Smooth muscle cell (in vitro differentiated cells): ENCODE results near the gene CCL26. TPM values are rescaled to one million over a fixed set of nuclear protein-coding genes. Genes with fewer than 3 reads are reported as not detected.
"Not testable (repeated sequence)": the region's sequence is repeated elsewhere in the genome, so short reads cannot be mapped to it uniquely, and the experiment has no call there.

Experiments
- DNase-seq: peaks from one replicate; lab custom pipeline; 2025; ENCODE audit not compliant: unreplicated experiment; lab: John Stamatoyannopoulos, UW
- H2AFZ ChIP-seq: fragments of 200-600 bp; sonication (generic); 2 replicates; pipeline ENCODE4 v1.6.0; 2016; ENCODE audit warnings: antibody characterized with exemption, low read depth, mild to moderate bottlenecking
- H3F3A ChIP-seq: fragments of 200-600 bp; sonication (generic); 2 replicates; pipeline ENCODE4 v1.6.0; 2017; ENCODE audit warnings: antibody characterized with exemption, low read depth
- H3K27ac ChIP-seq: fragments of 200-600 bp; sonication (generic); 2 replicates; pipeline ENCODE4 v1.5.1; 2016; ENCODE audit warnings: low read depth, mild to moderate bottlenecking
- H3K27me3 ChIP-seq: fragments of 200-600 bp; sonication (generic); 2 replicates; pipeline ENCODE4 v1.6.1; 2016; ENCODE audit warnings: low read depth, mild to moderate bottlenecking
- H3K36me3 ChIP-seq: fragments of 200-600 bp; sonication (generic); 2 replicates; pipeline ENCODE4 v1.5.1; 2016; ENCODE audit warnings: low read depth
- H3K4me1 ChIP-seq: fragments of 200-600 bp; sonication (generic); 2 replicates; pipeline ENCODE4 v1.5.1; 2016; ENCODE audit warnings: low read depth
- H3K4me2 ChIP-seq: fragments of 200-600 bp; sonication (generic); 2 replicates; pipeline ENCODE4 v1.6.0; 2016; ENCODE audit warnings: mild to moderate bottlenecking
- H3K4me3 ChIP-seq: fragments of 200-600 bp; sonication (generic); 2 replicates; pipeline ENCODE4 v1.5.1; 2016; ENCODE audit warnings: mild to moderate bottlenecking
- H3K79me2 ChIP-seq: fragments of 200-600 bp; sonication (generic); 2 replicates; pipeline ENCODE4 v1.6.0; 2016; ENCODE audit warnings: low read depth, mild to moderate bottlenecking
- H3K9ac ChIP-seq: fragments of 200-600 bp; sonication (generic); 2 replicates; pipeline ENCODE4 v1.6.0; 2016; ENCODE audit warnings: low read depth
- H3K9me3 ChIP-seq: fragments of 200-600 bp; sonication (generic); replicated peaks from 2 replicates; pipeline ENCODE4 v1.5.1; 2016; ENCODE audit warnings: low read depth
- H4K20me1 ChIP-seq: fragments of 200-600 bp; sonication (generic); 2 replicates; pipeline ENCODE4 v1.6.0; 2016; ENCODE audit warnings: low read depth
- WGBS: methylation state at CpG from one replicate; pipeline ENCODE4 v1.1.7; 2016; ENCODE audit warnings: low lambda C conversion rate; 5-methylcytosine and 5-hydroxymethylcytosine counted together
- polyA plus RNA-seq: library from polyadenylated mRNA; unstranded; fragments of >200 nt; fragmentation: Nextera tagmentation; extraction: Ambion mirVana; gene quantifications from 2 replicates; pipeline ENCODE4 v1.2.1, GENCODE V29; 2016
- total RNA-seq: library from RNA; depleted of rRNA; stranded (reverse); fragments of >200 nt; gene quantifications from 2 replicates; pipeline ENCODE4 v1.2.3, GENCODE V29; 2014
- TF ChIP-seq, protein P1 (sequence below): fragments of 200-600 bp; sonication (generic); IDR thresholded peaks from 2 replicates; pipeline ENCODE4 v1.5.1; 2017; ENCODE audit warnings: borderline replicate concordance, mild to moderate bottlenecking, antibody characterized with exemption; ENCODE audit not compliant: insufficient read depth, poor library complexity, severe bottlenecking

CCL26 gene
- total and polyA plus RNA-seq, 2 experiments from 2014 or later: 1.2 TPM; not detected in 1

DNA sequence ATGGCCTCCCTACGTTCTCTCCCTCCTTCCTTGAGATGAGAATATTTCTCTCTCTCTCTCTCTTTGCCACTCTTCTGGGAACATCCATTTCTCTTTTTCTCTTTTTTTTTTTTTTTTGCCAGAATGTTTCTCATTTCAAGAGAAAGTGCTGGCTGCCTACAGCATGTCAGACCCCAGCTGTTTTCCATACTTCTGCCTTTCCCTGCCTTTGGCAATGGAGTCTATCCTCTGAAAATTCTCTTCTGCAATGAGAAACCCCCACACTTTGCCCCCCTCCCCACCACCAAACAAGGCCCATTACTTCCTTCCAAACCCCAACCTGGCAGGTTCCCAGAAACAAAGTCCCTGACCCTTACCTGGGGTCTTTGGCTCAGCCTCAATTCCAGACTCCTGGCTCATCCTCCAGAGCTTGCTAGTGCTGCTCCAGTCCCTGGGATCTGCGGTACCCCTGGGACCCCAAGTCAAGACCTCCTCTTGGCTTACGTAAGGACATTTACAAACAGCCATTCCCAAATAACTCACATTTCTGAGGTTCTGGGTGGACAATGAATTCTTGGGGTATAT, 17.4 kb upstream of the CCL26 start:
- no peak overlapping the region for H3K27ac ChIP-seq
- no peaks in the 10 kb centered on the region for H3K36me3 ChIP-seq
- 91% methylated on average over 3 of the region's 3 CpGs for WGBS
- H4K20me1 ChIP-seq: no peaks in the 10 kb centered on the region
- H3K4me3 ChIP-seq: no peak overlapping the region
- no peaks in the 10 kb centered on the region for H3K27me3 ChIP-seq
- TF ChIP-seq, protein P1, sequence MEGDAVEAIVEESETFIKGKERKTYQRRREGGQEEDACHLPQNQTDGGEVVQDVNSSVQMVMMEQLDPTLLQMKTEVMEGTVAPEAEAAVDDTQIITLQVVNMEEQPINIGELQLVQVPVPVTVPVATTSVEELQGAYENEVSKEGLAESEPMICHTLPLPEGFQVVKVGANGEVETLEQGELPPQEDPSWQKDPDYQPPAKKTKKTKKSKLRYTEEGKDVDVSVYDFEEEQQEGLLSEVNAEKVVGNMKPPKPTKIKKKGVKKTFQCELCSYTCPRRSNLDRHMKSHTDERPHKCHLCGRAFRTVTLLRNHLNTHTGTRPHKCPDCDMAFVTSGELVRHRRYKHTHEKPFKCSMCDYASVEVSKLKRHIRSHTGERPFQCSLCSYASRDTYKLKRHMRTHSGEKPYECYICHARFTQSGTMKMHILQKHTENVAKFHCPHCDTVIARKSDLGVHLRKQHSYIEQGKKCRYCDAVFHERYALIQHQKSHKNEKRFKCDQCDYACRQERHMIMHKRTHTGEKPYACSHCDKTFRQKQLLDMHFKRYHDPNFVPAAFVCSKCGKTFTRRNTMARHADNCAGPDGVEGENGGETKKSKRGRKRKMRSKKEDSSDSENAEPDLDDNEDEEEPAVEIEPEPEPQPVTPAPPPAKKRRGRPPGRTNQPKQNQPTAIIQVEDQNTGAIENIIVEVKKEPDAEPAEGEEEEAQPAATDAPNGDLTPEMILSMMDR: no peak
- no peaks in the 10 kb centered on the region for H3K4me1 ChIP-seq
- H3K9me3 ChIP-seq: no peaks in the 10 kb centered on the region
- no peak overlapping the region for H3K4me2 ChIP-seq
- DNase-seq: no peak
- no peaks in the 10 kb centered on the region for H3K79me2 ChIP-seq
- H2AFZ ChIP-seq: no peak overlapping the region
- H3K9ac ChIP-seq: no peak overlapping the region
- H3F3A ChIP-seq: peaks cover 7% of the 10 kb centered on the region

DNA sequence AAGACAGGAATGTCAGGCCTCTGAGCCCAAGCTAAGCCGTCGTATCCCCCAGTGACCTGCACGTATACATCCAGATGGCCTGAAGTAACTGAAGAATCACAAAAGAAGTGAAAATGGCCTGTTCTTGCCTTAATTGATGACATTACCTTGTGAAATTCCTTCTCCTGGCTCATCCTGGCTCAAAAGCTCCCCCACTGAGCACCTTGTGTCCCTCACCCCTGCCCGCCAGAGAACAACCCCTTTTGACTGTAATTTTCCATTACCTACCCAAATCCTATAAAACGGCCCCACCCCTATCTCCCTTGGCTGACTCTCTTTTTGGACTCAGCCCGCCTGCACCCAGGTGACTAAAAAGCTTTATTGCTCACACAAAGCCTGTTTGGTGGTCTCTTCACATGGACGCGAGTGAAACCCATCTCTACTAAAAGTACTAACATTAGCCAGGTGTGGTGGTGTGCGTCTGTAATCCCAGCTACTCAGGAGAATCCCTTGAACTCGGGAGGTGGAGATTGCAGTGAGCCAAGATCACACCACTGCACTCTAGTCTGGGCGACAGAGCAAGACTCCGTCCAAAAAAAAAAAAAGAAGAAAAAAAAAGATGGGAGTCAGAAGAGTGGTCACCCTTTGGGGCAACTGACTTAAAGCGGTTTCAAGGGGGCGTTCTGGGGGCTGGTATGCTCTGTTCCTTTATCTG, 16.3 kb upstream of the CCL26 start:
- H3K79me2 ChIP-seq, H3K4me2 ChIP-seq, H3K27ac ChIP-seq, H2AFZ ChIP-seq, H3K9ac ChIP-seq, H3K4me1 ChIP-seq, H3K4me3 ChIP-seq, DNase-seq, H3K9me3 ChIP-seq, H3K27me3 ChIP-seq, H4K20me1 ChIP-seq, H3K36me3 ChIP-seq, H3F3A ChIP-seq: not testable (repeated sequence)
- WGBS: 55% methylated on average over 14 of the region's 14 CpGs

DNA sequence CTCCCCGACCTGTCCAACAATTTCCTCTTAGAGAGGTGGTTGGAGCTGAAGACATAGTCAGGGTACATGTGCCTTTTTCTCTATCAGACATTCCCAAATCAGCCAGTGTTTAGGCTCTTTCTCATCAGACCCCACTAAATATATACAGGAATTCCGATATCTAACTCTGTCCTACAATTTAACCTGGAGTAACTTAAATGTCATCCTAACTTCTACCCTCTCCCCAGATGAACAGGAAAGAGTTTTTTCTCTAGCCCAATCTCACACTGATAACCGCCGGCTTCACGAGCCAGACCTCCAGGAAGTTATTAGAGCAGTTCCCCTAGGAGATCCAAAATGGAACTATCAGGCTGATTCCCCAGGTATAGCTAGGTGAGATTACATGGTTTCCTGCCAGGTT, 11.0 kb upstream of the CCL26 start:
- not testable (repeated sequence) for H3K9me3 ChIP-seq, H3K4me1 ChIP-seq, H3K4me3 ChIP-seq, H3K9ac ChIP-seq, H3K36me3 ChIP-seq, H3K27ac ChIP-seq, H3F3A ChIP-seq, H3K27me3 ChIP-seq, DNase-seq, H3K79me2 ChIP-seq, H4K20me1 ChIP-seq, H3K4me2 ChIP-seq, H2AFZ ChIP-seq
- 82% methylated on average over 5 of the region's 5 CpGs for WGBS

DNA sequence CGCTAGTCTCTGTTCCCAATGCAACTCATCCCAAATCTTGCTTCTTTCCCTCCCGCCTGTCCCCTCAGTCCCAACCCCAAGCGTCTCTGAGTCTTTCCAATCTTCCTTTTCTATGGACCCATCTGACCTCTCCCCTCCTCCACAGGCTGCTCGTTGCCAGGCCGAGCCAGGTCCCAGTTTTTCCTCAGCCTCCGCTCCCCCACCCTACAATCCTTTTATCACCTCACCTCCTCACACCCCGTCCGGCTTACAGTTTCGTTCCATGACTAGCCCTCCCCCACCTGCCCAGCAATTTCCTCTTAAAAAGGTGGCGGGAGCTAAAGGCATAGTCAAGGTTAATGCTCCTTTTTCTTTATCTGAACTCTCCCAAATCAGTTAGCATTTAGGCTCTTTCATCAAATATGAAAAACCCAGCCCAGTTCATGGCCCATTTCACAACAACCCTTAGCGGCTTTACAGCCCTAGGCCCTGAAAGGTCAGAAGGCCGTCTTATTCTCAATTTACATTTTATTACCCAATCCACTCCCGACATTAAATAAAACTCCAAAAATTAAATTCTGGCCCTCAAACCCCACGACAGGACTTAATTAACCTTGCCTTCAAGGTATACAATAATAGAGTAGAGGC, 8.7 kb upstream of the CCL26 start:
- H3K4me2 ChIP-seq, H2AFZ ChIP-seq, H3K27me3 ChIP-seq, H3K27ac ChIP-seq, H3F3A ChIP-seq, DNase-seq, H3K4me1 ChIP-seq, H3K36me3 ChIP-seq, H4K20me1 ChIP-seq, H3K9me3 ChIP-seq, H3K9ac ChIP-seq, H3K79me2 ChIP-seq, H3K4me3 ChIP-seq: not testable (repeated sequence)
- WGBS: 85% methylated on average over 14 of the region's 14 CpGs

- not testable (repeated sequence) for H3K9me3 ChIP-seq, H3K4me3 ChIP-seq, H4K20me1 ChIP-seq, H3K36me3 ChIP-seq, H3K9ac ChIP-seq, DNase-seq, H3F3A ChIP-seq, H3K4me1 ChIP-seq, H3K27me3 ChIP-seq, H2AFZ ChIP-seq, H3K4me2 ChIP-seq, H3K79me2 ChIP-seq, H3K27ac ChIP-seq
- 70% methylated on average over 11 of the region's 11 CpGs for WGBS
Observed at GRCh38 chr7:75779516-75779915, 7.5 kb upstream of the CCL26 start.

DNA sequence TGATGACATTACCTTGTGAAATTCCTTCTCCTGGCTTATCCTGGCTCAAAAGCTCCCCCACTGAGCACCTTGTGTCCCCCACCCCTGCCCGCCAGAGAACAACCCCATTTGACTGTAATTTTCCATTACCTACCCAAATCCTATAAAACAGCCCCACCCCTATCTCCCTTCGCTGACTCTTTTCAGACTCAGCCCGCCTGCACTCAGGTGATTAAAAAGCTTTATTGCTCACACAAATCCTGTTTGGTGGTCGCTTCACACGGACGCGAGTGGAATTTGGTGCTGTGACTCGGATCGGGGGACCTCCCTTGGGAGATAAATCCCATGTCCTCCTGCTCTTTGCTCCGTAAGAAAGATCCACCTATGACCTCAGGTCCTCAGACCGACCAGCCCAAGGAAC, 7.0 kb upstream of the CCL26 start:
- not testable (repeated sequence) for H3K9me3 ChIP-seq, H4K20me1 ChIP-seq, H3K27me3 ChIP-seq, H3K79me2 ChIP-seq, H3F3A ChIP-seq, H3K9ac ChIP-seq, H3K4me2 ChIP-seq, H3K27ac ChIP-seq, H3K4me1 ChIP-seq, H2AFZ ChIP-seq, DNase-seq, H3K36me3 ChIP-seq, H3K4me3 ChIP-seq
- WGBS: 46% methylated on average over 11 of the region's 11 CpGs
